Measurements from ENCODE around the gene SNTG2.

SNTG2 gene

GRCh38 chr2:1306687-1307516 is 356.3 kb downstream of the SNTG2 start:
- H3K4me3 ChIP-seq (ENCODE audit: low read depth, low read length): no peak overlapping the region

GRCh38 chr2:1307670-1308069 is 357.0 kb downstream of the SNTG2 start:
- no peak overlapping the region for H3K4me3 ChIP-seq (ENCODE audit: low read depth, low read length)

- no peak overlapping the region for H3K4me3 ChIP-seq (ENCODE audit: low read depth, low read length)
These were observed 358.0 kb downstream of the SNTG2 start for GRCh38 chr2:1308678-1309077.

GRCh38 chr2:1309507-1309906 is 358.9 kb downstream of the SNTG2 start:
- H3K4me3 ChIP-seq (ENCODE audit: low read depth, low read length): no peak overlapping the region

- H3K4me3 ChIP-seq (ENCODE audit: low read depth, low read length): no peak overlapping the region
These were observed 359.6 kb downstream of the SNTG2 start for GRCh38 chr2:1310202-1310601.

- no peak overlapping the region for H3K4me3 ChIP-seq (ENCODE audit: low read depth, low read length)
These were observed 360.2 kb downstream of the SNTG2 start for GRCh38 chr2:1310866-1311265.

GRCh38 chr2:1313240-1313924 is 362.7 kb downstream of the SNTG2 start:
- H3K4me3 ChIP-seq (ENCODE audit: low read depth, low read length): no peak overlapping the region

GRCh38 chr2:1314254-1314653 is 363.6 kb downstream of the SNTG2 start:
- H3K4me3 ChIP-seq (ENCODE audit: low read depth, low read length): no peak overlapping the region

- no peak overlapping the region for H3K4me3 ChIP-seq (ENCODE audit: low read depth, low read length)
These were observed 367.8 kb downstream of the SNTG2 start for GRCh38 chr2:1318366-1319009.

- H3K4me3 ChIP-seq (ENCODE audit: low read depth, low read length): no peak overlapping the region
These were observed 368.7 kb downstream of the SNTG2 start for GRCh38 chr2:1319393-1319792.

GRCh38 chr2:1321321-1321720 is 370.7 kb downstream of the SNTG2 start:
- H3K4me3 ChIP-seq (ENCODE audit: low read depth, low read length): no peak overlapping the region

- H3K4me3 ChIP-seq (ENCODE audit: low read depth, low read length): no peak overlapping the region
These were observed 374.2 kb downstream of the SNTG2 start for GRCh38 chr2:1324884-1325283.

GRCh38 chr2:1328684-1329083 is 378.0 kb downstream of the SNTG2 start:
- no peak overlapping the region for H3K4me3 ChIP-seq (ENCODE audit: low read depth, low read length)

GRCh38 chr2:1339388-1340140 is 388.9 kb downstream of the SNTG2 start:
- no peak overlapping the region for H3K4me3 ChIP-seq (ENCODE audit: low read depth, low read length)

GRCh38 chr2:1340141-1340512 is 389.5 kb downstream of the SNTG2 start:
- H3K4me3 ChIP-seq (ENCODE audit: low read depth, low read length): no peak overlapping the region

- no peak overlapping the region for H3K4me3 ChIP-seq (ENCODE audit: low read depth, low read length)
These were observed 390.9 kb downstream of the SNTG2 start for GRCh38 chr2:1341404-1342120.

- H3K4me3 ChIP-seq (ENCODE audit: low read depth, low read length): no peak overlapping the region
These were observed 398.1 kb downstream of the SNTG2 start for GRCh38 chr2:1348789-1349188.

GRCh38 chr2:1350111-1350510 is 399.5 kb downstream of the SNTG2 start:
- no peak overlapping the region for H3K4me3 ChIP-seq (ENCODE audit: low read depth, low read length)

GRCh38 chr2:1353124-1353523 is 402.5 kb downstream of the SNTG2 start:
- H3K4me3 ChIP-seq (ENCODE audit: low read depth, low read length): no peak overlapping the region

- no peak overlapping the region for H3K4me3 ChIP-seq (ENCODE audit: low read depth, low read length)
These were observed 402.9 kb downstream of the SNTG2 start for GRCh38 chr2:1353543-1353942.

GRCh38 chr2:1360144-1360543 is 409.5 kb downstream of the SNTG2 start:
- H3K4me3 ChIP-seq (ENCODE audit: low read depth, low read length): no peak overlapping the region
